TTC549 (cell line): ENCODE data around the gene DCP2.
A peak's percentile ranks its signal among the peaks of the same experiment; 100 is the strongest.
"Not testable (repeated sequence)": the region's sequence is repeated elsewhere in the genome, so short reads cannot be mapped to it uniquely, and the experiment has no call there.

Source experiments
- FAIRE-seq: peaks from 2 replicates; lab custom pipeline; 2012; peaks lifted over from hg19 to GRCh38; lab: Jason Lieb, UNC

Gene DCP2

GRCh38 chr5:112976432-112977309 lies at the start of gene DCP2:
DCP2 (plus strand) TSS chr5:112976798; CDS start chr5:112976934, 136 bp downstream.
- FAIRE-seq = peak; percentile 95

- no peak for FAIRE-seq
These were observed 47.1 kb upstream of the DCP2 start for GRCh38 chr5:112929336-112930081.

- FAIRE-seq = no peak
These were observed 46.6 kb upstream of the DCP2 start for GRCh38 chr5:112930082-112930344.

GRCh38 chr5:112931473-112931872 lies 45.1 kb upstream of the DCP2 start:
- FAIRE-seq = no peak

- no peak for FAIRE-seq
These were observed 43.5 kb upstream of the DCP2 start for GRCh38 chr5:112933105-112933504.

GRCh38 chr5:112933651-112934365 lies 42.8 kb upstream of the DCP2 start:
- no peak for FAIRE-seq

GRCh38 chr5:112934366-112934663 lies 42.3 kb upstream of the DCP2 start:
- FAIRE-seq = no peak

GRCh38 chr5:112935675-112936074 lies 40.9 kb upstream of the DCP2 start:
- no peak for FAIRE-seq

- no peak for FAIRE-seq
These were observed 38.3 kb upstream of the DCP2 start for GRCh38 chr5:112938286-112938685.

- no peak for FAIRE-seq
These were observed 35.9 kb upstream of the DCP2 start for GRCh38 chr5:112940670-112941069.

GRCh38 chr5:112948458-112948857 lies 28.1 kb upstream of the DCP2 start:
- FAIRE-seq = no peak

- FAIRE-seq = no peak
These were observed 25.4 kb upstream of the DCP2 start for GRCh38 chr5:112951124-112951702.

- no peak for FAIRE-seq
These were observed 20.0 kb upstream of the DCP2 start for GRCh38 chr5:112956606-112957005.

- no peak for FAIRE-seq
These were observed 19.4 kb upstream of the DCP2 start for GRCh38 chr5:112957036-112957808.

GRCh38 chr5:112958093-112959088 lies 18.2 kb upstream of the DCP2 start:
- no peak for FAIRE-seq

- FAIRE-seq = not testable (repeated sequence)
These were observed 16.7 kb upstream of the DCP2 start for GRCh38 chr5:112959872-112960271.

GRCh38 chr5:112960315-112960714 lies 16.3 kb upstream of the DCP2 start:
- no peak for FAIRE-seq

- no peak for FAIRE-seq
These were observed 15.6 kb upstream of the DCP2 start for GRCh38 chr5:112960863-112961504.

- FAIRE-seq = not testable (repeated sequence)
These were observed 13.2 kb upstream of the DCP2 start for GRCh38 chr5:112963374-112963733.

- no peak for FAIRE-seq
These were observed 10.8 kb upstream of the DCP2 start for GRCh38 chr5:112965733-112966306.
